Activated T-cell treated with anti-CD3 and anti-CD28 coated beads, Interleukin-2, amount 50 U/mL, for 24 hours (primary cell): ENCODE data around the gene NPIPB2.
"Not testable (repeated sequence)": the region's sequence is repeated elsewhere in the genome, so short reads cannot be mapped to it uniquely, and the experiment has no call there.

ENCODE experiments used
- DNase-seq: peaks from one replicate; pipeline ENCODE4 v3.0.0-alpha.2; 2020
- H3K27ac Mint-ChIP-seq: 2 replicates; pipeline ENCODE4 v1.8.0; 2020; ENCODE audit warnings: mild to moderate bottlenecking, mixed read lengths
- H3K27me3 Mint-ChIP-seq: 2 replicates; pipeline ENCODE4 v1.8.0; 2020; ENCODE audit warnings: mixed read lengths
- H3K36me3 Mint-ChIP-seq: 2 replicates; pipeline ENCODE4 v1.8.0; 2020; ENCODE audit warnings: low read depth, mixed read lengths
- H3K4me1 Mint-ChIP-seq: 2 replicates; pipeline ENCODE4 v1.8.0; 2020; ENCODE audit warnings: low read depth, mixed read lengths
- H3K4me3 Mint-ChIP-seq: 2 replicates; pipeline ENCODE4 v1.8.0; 2020; ENCODE audit warnings: mild to moderate bottlenecking, moderate library complexity, mixed read lengths
- H3K9me3 Mint-ChIP-seq: 2 replicates; pipeline ENCODE4 v1.8.0; 2020; ENCODE audit warnings: mixed read lengths

NPIPB2 gene

DNA sequence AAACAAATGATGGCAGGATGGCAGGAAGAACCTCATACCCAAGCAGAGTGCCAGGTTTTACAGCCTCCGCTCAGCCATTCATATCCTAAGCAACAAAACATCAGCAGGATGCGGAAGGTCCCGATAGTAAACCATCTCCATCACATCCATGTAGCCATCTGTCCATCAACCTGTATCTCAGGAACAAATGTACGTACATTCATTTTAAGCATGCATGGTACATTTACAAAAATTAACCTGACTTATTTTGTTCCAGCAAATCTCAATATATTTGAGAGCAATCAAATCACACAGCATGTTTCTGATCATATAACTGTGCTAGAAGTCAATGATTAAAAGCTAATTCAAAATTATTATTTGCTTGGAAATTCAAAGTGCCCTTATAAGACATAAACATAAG lies at the start of gene NPIPB2:
Gene NPIPB2 (minus strand): TSS at position 101 of the 400 bp plus-strand sequence. CDS start 0 bp downstream, at position 101.
- not testable (repeated sequence) for H3K4me1 Mint-ChIP-seq, H3K4me3 Mint-ChIP-seq, H3K9me3 Mint-ChIP-seq, H3K27me3 Mint-ChIP-seq, DNase-seq, H3K27ac Mint-ChIP-seq, H3K36me3 Mint-ChIP-seq

- peaks cover 1% of the 10 kb centered on the region for H3K4me1 Mint-ChIP-seq
- no peaks in the 10 kb centered on the region for H3K27me3 Mint-ChIP-seq
- H3K4me3 Mint-ChIP-seq = no peak overlapping the region
- no peaks in the 10 kb centered on the region for H3K9me3 Mint-ChIP-seq
- H3K27ac Mint-ChIP-seq = no peak overlapping the region
- DNase-seq = no peak
- no peaks in the 10 kb centered on the region for H3K36me3 Mint-ChIP-seq
These were observed 49.0 kb upstream of the NPIPB2 start for GRCh38 chr16:11990702-11991390.

- Mint-ChIP-seq H3K4me1 (peaks cover 1% of the 10 kb centered on the region), H3K36me3 (no peaks in the 10 kb centered on the region), H3K4me3 (no peak overlapping the region), H3K27ac (no peak overlapping the region), H3K9me3 (no peaks in the 10 kb centered on the region), H3K27me3 (no peaks in the 10 kb centered on the region)
- DNase-seq = no peak
These were observed 46.6 kb upstream of the NPIPB2 start for GRCh38 chr16:11988258-11988978.

DNA sequence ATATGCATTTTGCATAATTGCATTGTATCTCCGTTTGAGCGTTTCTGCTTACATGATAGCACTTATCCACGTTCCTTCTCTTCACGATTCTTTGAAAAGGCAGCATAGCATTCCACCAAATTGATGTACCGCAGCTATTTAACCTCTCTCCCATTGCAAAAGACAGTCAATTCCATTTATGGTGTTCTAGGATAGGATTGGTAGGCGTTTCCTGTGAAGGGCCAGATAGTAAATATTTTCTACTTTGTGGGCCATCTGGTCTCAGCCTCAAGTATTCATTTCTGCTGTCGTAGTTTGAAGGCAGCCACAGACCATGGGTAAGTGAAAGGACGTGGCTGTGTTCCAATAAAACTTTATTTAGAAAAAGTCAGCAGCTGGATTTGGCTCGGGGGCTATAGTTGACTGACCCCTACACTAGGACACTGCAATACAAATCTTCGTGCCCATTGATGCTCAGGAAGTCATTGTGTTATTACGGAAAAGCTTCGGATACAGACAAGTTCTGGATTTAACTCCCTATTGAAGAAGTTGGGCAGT lies 44.7 kb upstream of the NPIPB2 start:
- Mint-ChIP-seq H3K4me3 (no peak overlapping the region), H3K27me3 (no peaks in the 10 kb centered on the region), H3K27ac (no peak overlapping the region), H3K36me3 (no peaks in the 10 kb centered on the region), H3K9me3 (no peaks in the 10 kb centered on the region), H3K4me1 (peaks cover 1% of the 10 kb centered on the region)
- DNase-seq = no peak

DNA sequence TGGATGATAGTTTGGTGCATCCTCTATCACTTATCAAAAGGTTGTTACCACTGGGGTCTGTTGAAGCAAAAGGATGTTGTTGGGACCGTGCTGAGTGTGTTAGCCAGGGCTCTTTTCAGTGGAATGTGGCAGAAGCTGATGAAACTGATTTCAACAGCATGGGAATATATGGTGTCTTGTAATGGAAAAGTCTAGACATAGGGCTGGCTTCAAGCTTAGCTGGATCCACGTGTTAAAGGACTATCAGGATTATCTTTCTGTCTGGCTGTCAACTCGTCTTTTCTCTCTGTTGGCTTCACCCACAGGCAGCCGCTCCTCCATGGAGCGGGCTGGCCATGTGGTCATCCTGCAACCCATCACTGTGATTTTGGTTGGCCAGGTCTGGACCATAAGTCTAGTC lies 43.4 kb upstream of the NPIPB2 start:
- DNase-seq = no peak

DNA sequence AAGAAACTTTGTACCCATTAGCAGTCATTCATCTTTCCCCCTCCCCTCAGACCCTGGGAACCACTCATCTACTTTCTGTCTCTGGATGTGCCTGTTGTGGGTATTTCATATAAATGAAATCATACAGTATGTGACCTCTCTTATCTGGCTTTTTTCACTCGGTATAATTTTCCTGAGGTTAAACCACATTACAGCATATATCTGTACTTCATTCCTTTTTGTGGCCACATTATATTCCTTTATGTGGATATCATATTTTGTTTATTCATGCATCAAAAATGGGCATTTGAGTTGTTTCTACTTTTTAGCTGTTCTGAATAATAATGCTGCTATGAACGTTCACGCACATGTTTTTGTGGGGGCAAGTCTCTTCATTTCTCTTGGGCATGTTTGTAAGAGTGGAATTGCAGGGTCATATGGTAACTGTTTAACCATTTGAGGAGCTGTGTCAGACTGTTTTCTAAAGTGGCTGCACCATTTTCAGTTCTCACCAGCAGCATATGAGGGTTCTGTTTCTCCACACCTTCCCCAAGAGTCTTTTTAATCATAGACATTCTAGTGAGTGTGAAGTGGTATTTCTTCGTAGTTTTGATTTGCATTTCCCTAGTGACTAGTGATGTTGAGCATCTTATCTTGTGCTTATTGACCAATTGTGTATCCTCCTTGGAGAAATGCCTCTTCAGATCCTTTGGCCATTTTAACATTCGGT lies 38.4 kb upstream of the NPIPB2 start:
- H3K9me3 Mint-ChIP-seq = no peaks in the 10 kb centered on the region
- peaks cover 36% of the 10 kb centered on the region for H3K4me1 Mint-ChIP-seq
- no peak overlapping the region for H3K4me3 Mint-ChIP-seq
- no peaks in the 10 kb centered on the region for H3K27me3 Mint-ChIP-seq
- peaks cover 13% of the 10 kb centered on the region for H3K36me3 Mint-ChIP-seq
- H3K27ac Mint-ChIP-seq = no peak overlapping the region
- no peak for DNase-seq

More for the DNA sequence above, 43.4 kb upstream of the NPIPB2 start:
- Mint-ChIP-seq H3K27ac (no peak overlapping the region), H3K27me3 (no peaks in the 10 kb centered on the region), H3K9me3 (no peaks in the 10 kb centered on the region), H3K4me3 (no peak overlapping the region), H3K36me3 (no peaks in the 10 kb centered on the region), H3K4me1 (peaks cover 2% of the 10 kb centered on the region)

DNA sequence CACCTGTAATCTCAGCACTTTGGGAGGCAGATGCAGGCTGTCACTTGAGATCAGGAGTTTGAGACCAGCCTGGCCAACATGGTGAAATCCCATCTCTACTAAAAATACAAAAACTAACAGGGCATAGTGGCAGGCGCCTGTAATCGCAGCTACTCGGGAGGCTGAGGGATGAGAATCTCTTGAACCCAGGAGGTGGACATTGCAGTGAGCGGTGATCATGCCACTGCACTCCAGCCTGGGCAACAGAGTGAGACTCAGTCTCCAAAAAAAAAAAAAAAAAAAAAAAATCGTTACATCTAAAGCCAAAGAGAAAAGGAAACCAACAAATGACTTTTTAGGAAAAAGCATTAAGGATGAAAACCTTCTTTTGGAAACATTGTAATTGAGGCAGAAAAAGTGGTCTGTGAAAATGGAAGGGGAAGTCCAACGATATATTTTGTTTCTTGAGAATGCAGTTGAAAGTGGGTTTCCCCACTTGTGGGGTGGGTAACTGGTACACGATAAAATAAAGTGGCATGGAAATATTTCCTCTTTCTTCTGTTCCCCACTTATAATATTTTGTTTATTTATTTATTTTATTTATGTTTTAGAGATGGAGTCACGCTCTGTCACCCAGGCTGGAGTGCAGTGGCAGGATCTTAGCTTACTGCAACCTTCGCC lies 37.3 kb upstream of the NPIPB2 start:
- no peak for DNase-seq
- Mint-ChIP-seq H3K4me3 (no peak overlapping the region), H3K27me3 (no peaks in the 10 kb centered on the region), H3K4me1 (peaks cover 37% of the 10 kb centered on the region), H3K9me3 (no peaks in the 10 kb centered on the region), H3K27ac (no peak overlapping the region), H3K36me3 (peaks cover 15% of the 10 kb centered on the region)

DNA sequence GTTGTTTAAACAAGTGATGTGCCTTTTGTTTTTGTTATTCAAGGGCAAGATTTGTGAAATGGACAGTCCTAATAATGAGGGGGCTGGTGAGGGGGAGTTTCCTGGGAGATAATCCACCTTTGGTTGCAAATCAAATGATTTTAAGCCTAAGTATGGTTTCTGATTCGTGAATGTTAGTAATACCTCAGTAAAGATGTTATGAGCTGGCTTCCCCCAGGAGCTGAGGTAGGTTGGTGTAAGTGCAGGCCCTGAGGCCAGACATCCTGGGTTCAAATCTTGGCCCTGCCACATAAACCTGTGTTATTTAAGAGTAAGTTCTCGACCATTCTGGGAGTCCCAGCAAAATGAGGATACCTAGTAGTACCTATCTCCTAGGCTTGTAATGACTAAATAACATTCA lies 36.2 kb upstream of the NPIPB2 start:
- H3K4me1 Mint-ChIP-seq = peaks cover 38% of the 10 kb centered on the region
- H3K27me3 Mint-ChIP-seq = no peaks in the 10 kb centered on the region
- peaks cover 21% of the 10 kb centered on the region for H3K36me3 Mint-ChIP-seq
- peak overlapping the region; percentile 98 for H3K4me3 Mint-ChIP-seq
- peak overlapping the region; percentile 89 for H3K27ac Mint-ChIP-seq
- no peaks in the 10 kb centered on the region for H3K9me3 Mint-ChIP-seq
- no peak for DNase-seq

DNA sequence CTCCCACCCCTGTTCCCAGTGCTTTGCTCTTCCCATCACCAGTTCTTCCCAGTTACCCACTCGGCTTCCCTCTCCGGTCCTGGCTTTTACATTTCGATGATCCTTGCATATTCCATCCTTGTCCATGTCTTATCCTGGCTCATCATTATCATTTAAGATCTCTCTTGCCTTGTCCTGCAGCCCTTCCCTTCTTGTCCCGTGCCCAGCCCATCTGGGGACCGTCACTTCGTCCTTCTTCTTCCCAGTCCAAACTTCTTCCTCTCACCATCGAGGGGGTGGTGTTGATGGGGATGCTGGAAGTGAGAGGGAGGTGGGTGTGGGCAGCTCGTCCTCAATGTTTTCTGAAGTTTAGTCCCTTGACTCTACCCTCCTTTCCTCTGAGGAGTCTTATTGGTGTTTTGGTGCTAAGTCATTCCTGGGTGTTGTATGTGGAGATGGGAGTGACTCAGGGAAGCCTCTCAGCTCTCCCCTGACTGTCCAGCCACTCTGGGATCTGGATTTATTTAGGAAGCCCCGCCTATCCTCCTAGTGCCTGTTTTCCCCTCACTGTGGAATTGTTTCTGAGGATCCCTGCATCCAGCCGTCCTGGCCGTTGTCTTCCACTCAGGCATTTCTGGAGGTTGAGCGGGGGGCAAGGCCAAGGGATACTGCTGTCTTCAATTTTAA lies 35.7 kb upstream of the NPIPB2 start:
- no peaks in the 10 kb centered on the region for H3K9me3 Mint-ChIP-seq
- peak overlapping the region; percentile 89 for H3K27ac Mint-ChIP-seq
- no peak for DNase-seq
- H3K4me1 Mint-ChIP-seq = peaks cover 38% of the 10 kb centered on the region
- no peaks in the 10 kb centered on the region for H3K27me3 Mint-ChIP-seq
- H3K4me3 Mint-ChIP-seq = peak overlapping the region; percentile 98
- H3K36me3 Mint-ChIP-seq = peaks cover 22% of the 10 kb centered on the region

DNA sequence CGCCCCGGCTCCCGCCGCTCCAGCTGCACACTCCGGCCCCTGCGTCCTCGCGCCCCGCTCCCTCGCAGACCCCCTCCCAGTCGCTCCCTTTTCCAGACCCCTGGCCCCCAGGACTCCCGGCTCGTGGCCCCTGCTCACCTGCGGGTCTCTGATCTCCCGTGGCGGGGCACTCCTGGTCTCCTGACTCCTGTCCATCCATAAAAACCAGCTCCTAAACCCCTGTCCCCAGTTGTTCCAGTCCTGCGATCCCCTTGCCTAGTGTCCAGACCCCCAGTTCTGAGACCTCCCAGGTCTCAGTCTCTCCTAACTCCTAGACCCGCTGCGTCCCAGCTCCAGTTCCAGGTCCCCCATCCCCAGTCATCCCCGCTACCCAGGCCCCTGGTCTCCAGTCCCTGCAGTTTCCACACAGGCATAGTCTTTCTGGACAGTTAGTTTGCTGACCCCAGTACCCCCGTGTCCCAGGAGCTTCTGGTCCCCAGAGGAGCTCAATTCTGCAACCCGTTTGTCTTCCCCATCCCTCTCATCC lies 35.1 kb upstream of the NPIPB2 start:
- DNase-seq = no peak

DNA sequence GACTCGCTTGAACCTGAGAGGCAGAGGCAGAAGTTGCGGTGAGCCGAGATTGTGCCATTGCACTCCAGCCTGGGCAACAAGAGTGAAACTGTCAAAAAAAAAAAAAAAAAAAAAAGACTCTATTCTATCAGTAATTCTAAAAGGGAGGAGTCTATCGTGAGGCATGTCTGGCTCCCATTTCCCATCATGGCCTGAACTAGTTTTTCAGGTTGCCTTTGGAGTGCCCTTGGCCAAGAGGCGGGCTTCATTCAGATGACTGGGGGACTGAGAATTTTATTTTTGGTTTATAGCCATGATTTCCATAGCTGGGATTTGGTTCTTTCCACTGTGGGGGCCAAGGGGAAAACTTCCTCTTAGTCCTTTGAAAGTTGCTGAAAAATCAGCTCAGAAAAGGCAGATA lies 31.2 kb upstream of the NPIPB2 start:
- Mint-ChIP-seq H3K27ac (no peak overlapping the region), H3K4me1 (peaks cover 26% of the 10 kb centered on the region), H3K27me3 (no peaks in the 10 kb centered on the region), H3K9me3 (no peaks in the 10 kb centered on the region), H3K36me3 (peaks cover 28% of the 10 kb centered on the region), H3K4me3 (no peak overlapping the region)
- DNase-seq = no peak

More for the DNA sequence above, 35.1 kb upstream of the NPIPB2 start:
- Mint-ChIP-seq H3K4me3 (peak overlapping the region; percentile 98), H3K9me3 (no peaks in the 10 kb centered on the region), H3K27ac (peak overlapping the region; percentile 89), H3K4me1 (peaks cover 38% of the 10 kb centered on the region), H3K36me3 (peaks cover 28% of the 10 kb centered on the region), H3K27me3 (no peaks in the 10 kb centered on the region)

GRCh38 chr16:11972128-11972527 lies 30.3 kb upstream of the NPIPB2 start:
- H3K36me3 Mint-ChIP-seq = peaks cover 28% of the 10 kb centered on the region
- H3K4me3 Mint-ChIP-seq = no peak overlapping the region

GRCh38 chr16:11970292-11970691 lies 28.4 kb upstream of the NPIPB2 start:
- H3K36me3 Mint-ChIP-seq = peaks cover 15% of the 10 kb centered on the region
- not testable (repeated sequence) for H3K4me1 Mint-ChIP-seq, H3K4me3 Mint-ChIP-seq, H3K27me3 Mint-ChIP-seq, H3K27ac Mint-ChIP-seq, DNase-seq, H3K9me3 Mint-ChIP-seq

More at GRCh38 chr16:11972128-11972527, 30.3 kb upstream of the NPIPB2 start:
- Mint-ChIP-seq H3K27me3 (no peaks in the 10 kb centered on the region), H3K9me3 (no peaks in the 10 kb centered on the region), H3K4me1 (peaks cover 17% of the 10 kb centered on the region), H3K27ac (no peak overlapping the region)
- no peak for DNase-seq

GRCh38 chr16:11968577-11968976 lies 26.7 kb upstream of the NPIPB2 start:
- peaks cover 7% of the 10 kb centered on the region for H3K36me3 Mint-ChIP-seq
- no peak overlapping the region for H3K27ac Mint-ChIP-seq
- H3K9me3 Mint-ChIP-seq = no peaks in the 10 kb centered on the region

More at GRCh38 chr16:11968577-11968976, 26.7 kb upstream of the NPIPB2 start:
- no peak for DNase-seq
- no peak overlapping the region for H3K4me3 Mint-ChIP-seq
- no peaks in the 10 kb centered on the region for H3K4me1 Mint-ChIP-seq
- no peaks in the 10 kb centered on the region for H3K27me3 Mint-ChIP-seq
